Measurements from ENCODE around the gene SAT1. TPM values are rescaled to one million over a fixed set of nuclear protein-coding genes. Genes with fewer than 3 reads are reported as not detected.

The SAT1 gene
- total RNA-seq, 4 donors from 2014 or later, result 557 to 1,009 (median 639) TPM

- Histone ChIP-seq H3K9me3 (no peaks in the 10 kb centered on the region), H3K27ac (peak overlapping the region; percentile 85 to 96 (median 90)), H3K36me3 (peaks cover 0 to 17% (median 0%) of the 10 kb centered on the region in 3 donors), H3K27me3 (no peaks in the 10 kb centered on the region), H3K4me3 (peak overlapping the region; percentile 51 to 72 (median 68)), H3K4me1 (peaks cover 0 to 9% (median 0%) of the 10 kb centered on the region in 4 donors)
- TF ChIP-seq CTCF (IDR thresholded peaks at IDR 0.05) (no peak), EP300 (IDR thresholded peaks at IDR 0.05) (peak in 1 of 2 donors; percentile 54), POLR2A (IDR thresholded peaks at IDR 0.05) (no peak)
- WGBS, 2 donors, result 58 to 68% methylated on average over 8 of the region's 8 CpGs
- DNase-seq (ENCODE audit: low spot score in 2 of 2), result no peak
Observed at GRCh38 chrX:23784470-23785331, 1.7 kb downstream of the SAT1 start.

GRCh38 chrX:23785580-23785979 is 2.6 kb downstream of the SAT1 start:
- Histone ChIP-seq H3K36me3 (peaks cover 0 to 17% (median 0%) of the 10 kb centered on the region in 3 donors), H3K9me3 (no peaks in the 10 kb centered on the region), H3K4me1 (peaks cover 0 to 9% (median 0%) of the 10 kb centered on the region in 4 donors), H3K27ac (peak overlapping the region in 3 of 4 donors; percentile 8 to 96 (median 90)), H3K27me3 (no peaks in the 10 kb centered on the region), H3K4me3 (peak overlapping the region in 3 of 4 donors; percentile 18 to 72 (median 51))
- TF ChIP-seq POLR2A (IDR thresholded peaks at IDR 0.05) (no peak), EP300 (IDR thresholded peaks at IDR 0.05) (no peak), CTCF (IDR thresholded peaks at IDR 0.05) (no peak)
- DNase-seq (ENCODE audit: low spot score in 2 of 2), result no peak
- 72 to 93% methylated on average over 2 of the region's 2 CpGs for WGBS, 2 donors

GRCh38 chrX:23786268-23786815 is 3.4 kb downstream of the SAT1 start:
- no peak for DNase-seq (ENCODE audit: low spot score in 2 of 2)
- no peaks in the 10 kb centered on the region for H3K27me3 ChIP-seq
- H3K36me3 ChIP-seq, result peaks cover 0 to 17% (median 0%) of the 10 kb centered on the region in 3 donors
- peak overlapping the region in 1 of 4 donors; percentile 72 for H3K4me3 ChIP-seq
- TF ChIP-seq CTCF (IDR thresholded peaks at IDR 0.05) (no peak), EP300 (IDR thresholded peaks at IDR 0.05) (peak in 1 of 2 donors; percentile 46)
- no peaks in the 10 kb centered on the region for H3K9me3 ChIP-seq
- peaks cover 0 to 9% (median 0%) of the 10 kb centered on the region in 4 donors for H3K4me1 ChIP-seq
- 75 to 77% methylated on average over 11 of the region's 11 CpGs for WGBS, 2 donors
- peak overlapping the region in 2 of 4 donors; percentile 2 to 96 for H3K27ac ChIP-seq

- Histone ChIP-seq H3K4me3 (no peak overlapping the region), H3K36me3 (peaks cover 0 to 17% (median 0%) of the 10 kb centered on the region in 3 donors), H3K4me1 (peaks cover 0 to 9% (median 0%) of the 10 kb centered on the region in 4 donors), H3K27me3 (peaks cover 0 to under 1% of the 10 kb centered on the region in 2 donors), H3K9me3 (no peaks in the 10 kb centered on the region), H3K27ac (peak overlapping the region; percentile 17 to 78 (median 51))
- TF ChIP-seq POLR2A (IDR thresholded peaks at IDR 0.05) (no peak), CTCF (IDR thresholded peaks at IDR 0.05) (no peak), EP300 (IDR thresholded peaks at IDR 0.05) (no peak)
- 78 to 85% methylated on average over 1 to 2 of the region's 2 CpGs for WGBS, 2 donors
- no peak for DNase-seq (ENCODE audit: low spot score in 2 of 2)
Observed at GRCh38 chrX:23787745-23788118, 4.8 kb downstream of the SAT1 start.

GRCh38 chrX:23788521-23788920 is 5.5 kb downstream of the SAT1 start:
- Histone ChIP-seq H3K4me3 (no peak overlapping the region), H3K27me3 (peaks cover 0 to 5% of the 10 kb centered on the region in 2 donors), H3K4me1 (peaks cover 0 to 13% (median 0%) of the 10 kb centered on the region in 4 donors), H3K9me3 (no peaks in the 10 kb centered on the region), H3K27ac (peak overlapping the region in 3 of 4 donors; percentile 17 to 78 (median 76)), H3K36me3 (peaks cover 0 to 17% (median 0%) of the 10 kb centered on the region in 3 donors)
- no peak for DNase-seq (ENCODE audit: low spot score in 2 of 2)
- TF ChIP-seq CTCF (IDR thresholded peaks at IDR 0.05) (no peak), POLR2A (IDR thresholded peaks at IDR 0.05) (no peak), EP300 (IDR thresholded peaks at IDR 0.05) (no peak)

Data from tibial nerve (tissue), 4 donors.